HG02571 (cell line): ENCODE results near the gene TRUB1.

Experiments
- ATAC-seq: cut with Tn5 transposase; IDR thresholded peaks from one replicate; pipeline ENCODE4 v1.9.1; 2021; ENCODE audit warnings: mild to moderate bottlenecking, moderate library complexity; ENCODE audit not compliant: unreplicated experiment

Gene TRUB1

GRCh38 chr10:114974625-114975024 is 36.6 kb downstream of the TRUB1 start:
- no peak for ATAC-seq

GRCh38 chr10:114975091-114975490 is 37.1 kb downstream of the TRUB1 start:
- no peak for ATAC-seq

- ATAC-seq = no peak
These were observed 45.0 kb downstream of the TRUB1 start for GRCh38 chr10:114982989-114983388.

GRCh38 chr10:114987995-114988394 is 50.0 kb downstream of the TRUB1 start:
- no peak for ATAC-seq

- ATAC-seq = no peak
These were observed 52.6 kb downstream of the TRUB1 start for GRCh38 chr10:114990586-114990985.

- ATAC-seq = no peak
These were observed 53.0 kb downstream of the TRUB1 start for GRCh38 chr10:114990991-114991390.

GRCh38 chr10:114992189-114992775 is 54.3 kb downstream of the TRUB1 start:
- no peak for ATAC-seq

- ATAC-seq = no peak
These were observed 57.7 kb downstream of the TRUB1 start for GRCh38 chr10:114995468-114996247.

GRCh38 chr10:114996542-114996941 is 58.5 kb downstream of the TRUB1 start:
- ATAC-seq = no peak

- ATAC-seq = no peak
These were observed 61.0 kb downstream of the TRUB1 start for GRCh38 chr10:114998993-114999392.

GRCh38 chr10:115001506-115002381 is 63.7 kb downstream of the TRUB1 start:
- peak; percentile 66 for ATAC-seq

- no peak for ATAC-seq
These were observed 65.4 kb downstream of the TRUB1 start for GRCh38 chr10:115003396-115003795.

- ATAC-seq = no peak
These were observed 66.4 kb downstream of the TRUB1 start for GRCh38 chr10:115004236-115004862.

GRCh38 chr10:115005771-115006170 is 67.8 kb downstream of the TRUB1 start:
- ATAC-seq = no peak

GRCh38 chr10:115018185-115018931 is 80.4 kb downstream of the TRUB1 start:
- ATAC-seq = no peak

- no peak for ATAC-seq
These were observed 82.5 kb downstream of the TRUB1 start for GRCh38 chr10:115020449-115020848.

GRCh38 chr10:115022733-115023132 is 84.7 kb downstream of the TRUB1 start:
- ATAC-seq = no peak

GRCh38 chr10:115023715-115024114 is 85.7 kb downstream of the TRUB1 start:
- no peak for ATAC-seq

- no peak for ATAC-seq
These were observed 86.4 kb downstream of the TRUB1 start for GRCh38 chr10:115024371-115024770.

- ATAC-seq = no peak
These were observed 88.2 kb downstream of the TRUB1 start for GRCh38 chr10:115026056-115026745.
